Bronchial epithelial cell (primary cell): ENCODE data around the gene FCHO2. TPM values are rescaled to one million over a fixed set of nuclear protein-coding genes. Genes with fewer than 3 reads are reported as not detected.
A peak's percentile ranks its signal among the peaks of the same experiment; 100 is the strongest.

Experiments
- DNase-seq: peaks from one replicate; pipeline ENCODE4 v3.0.0-alpha.2; 2010; ENCODE audit warnings: low read depth
- FAIRE-seq: peaks from 2 replicates; lab custom pipeline; 2011; peaks lifted over from hg19 to GRCh38; lab: Jason Lieb, UNC
- H3K27me3 ChIP-seq: 2 replicates; pipeline ENCODE4 v1.5.1; 2011; ENCODE audit warnings: low read length; ENCODE audit not compliant: control insufficient read depth, insufficient read depth
- H3K36me3 ChIP-seq: 2 replicates; pipeline ENCODE4 v1.5.1; 2011; ENCODE audit warnings: low read length; ENCODE audit not compliant: control insufficient read depth, insufficient read depth
- H3K4me3 ChIP-seq: 2 replicates; pipeline ENCODE4 v1.5.1; 2011; ENCODE audit warnings: mild to moderate bottlenecking, low read depth, low read length, control low read depth
- CTCF ChIP-seq: IDR thresholded peaks from 2 replicates; pipeline ENCODE4 v1.5.1; 2011; ENCODE audit warnings: mild to moderate bottlenecking, moderate library complexity, low read length, control low read depth, inconsistent platforms; ENCODE audit not compliant: insufficient read depth, severe bottlenecking
- total RNA-seq: library from RNA; depleted of rRNA; stranded (reverse); fragments of >200 nt; gene quantifications from 2 replicates; pipeline ENCODE4 v1.2.1, GENCODE V29; 2014

FCHO2 gene
- 10.5 and 20.2 TPM in 2 replicates for total RNA-seq

GRCh38 chr5:72955768-72956323 lies at the start of gene FCHO2:
Gene FCHO2 (plus strand): TSS chr5:72956041. CDS start chr5:72956097, 56 bp downstream.
- TF ChIP-seq CTCF, result peak; percentile 79
- Histone ChIP-seq H3K36me3 (no peaks in the 10 kb centered on the region), H3K4me3 (peak within 1 kb of the TSS; percentile 67), H3K27me3 (no peaks in the 10 kb centered on the region)
- FAIRE-seq (no peak), DNase-seq (peak; percentile 96)

DNA sequence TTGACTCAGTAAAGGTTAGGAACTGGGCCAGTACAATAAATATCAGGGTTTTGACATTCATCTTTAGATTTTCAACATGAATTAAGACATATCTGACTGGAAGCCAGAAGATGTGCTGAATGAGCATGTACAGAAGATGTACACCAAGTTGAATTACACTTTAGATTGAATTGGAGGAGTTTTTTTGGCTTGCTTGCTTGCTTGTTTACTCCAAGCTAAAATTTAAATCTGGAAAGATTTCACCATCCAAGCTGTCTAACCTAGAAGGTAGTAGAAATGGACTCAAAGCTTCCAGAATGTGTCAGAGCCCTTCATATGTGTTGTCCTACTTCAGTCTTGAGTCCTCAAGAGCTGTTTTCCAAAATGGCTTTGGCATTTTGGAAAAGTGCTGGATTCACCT lies 49.0 kb upstream of the FCHO2 start:
- DNase-seq (no peak), FAIRE-seq (no peak)
- no peaks in the 10 kb centered on the region for H3K27me3 ChIP-seq
- peaks cover 11% of the 10 kb centered on the region for H3K36me3 ChIP-seq
- no peak for TF ChIP-seq CTCF
- no peak overlapping the region for H3K4me3 ChIP-seq

GRCh38 chr5:72908664-72909063 lies 47.2 kb upstream of the FCHO2 start:
- H3K36me3 ChIP-seq, result peaks cover 10% of the 10 kb centered on the region
- FAIRE-seq (no peak), DNase-seq (no peak)

DNA sequence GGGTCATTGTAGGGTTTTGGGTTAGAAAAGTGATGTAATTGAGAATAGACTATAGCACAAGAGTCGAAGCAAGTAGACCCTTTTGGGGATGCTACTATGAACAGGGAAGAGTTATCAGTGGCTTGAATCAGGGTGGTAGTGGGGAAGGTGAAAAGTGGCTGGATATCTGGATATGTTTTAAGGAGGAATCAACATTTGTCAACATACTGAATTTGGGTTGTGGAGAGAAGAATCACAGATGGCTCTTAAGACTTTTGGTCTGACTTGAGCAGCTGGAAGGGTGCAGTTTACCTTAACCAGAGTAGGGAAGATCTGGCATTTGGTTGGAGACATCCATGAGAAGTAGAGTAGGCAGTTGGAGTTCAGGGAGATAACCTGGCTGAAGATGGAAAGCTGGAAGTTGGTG lies 38.5 kb upstream of the FCHO2 start:
- DNase-seq (no peak), FAIRE-seq (no peak)
- no peaks in the 10 kb centered on the region for H3K36me3 ChIP-seq
- no peaks in the 10 kb centered on the region for H3K27me3 ChIP-seq
- no peak for TF ChIP-seq CTCF
- no peak overlapping the region for H3K4me3 ChIP-seq

More at GRCh38 chr5:72908664-72909063, 47.2 kb upstream of the FCHO2 start:
- Histone ChIP-seq H3K27me3 (no peaks in the 10 kb centered on the region), H3K4me3 (no peak overlapping the region)
- TF ChIP-seq CTCF, result no peak

DNA sequence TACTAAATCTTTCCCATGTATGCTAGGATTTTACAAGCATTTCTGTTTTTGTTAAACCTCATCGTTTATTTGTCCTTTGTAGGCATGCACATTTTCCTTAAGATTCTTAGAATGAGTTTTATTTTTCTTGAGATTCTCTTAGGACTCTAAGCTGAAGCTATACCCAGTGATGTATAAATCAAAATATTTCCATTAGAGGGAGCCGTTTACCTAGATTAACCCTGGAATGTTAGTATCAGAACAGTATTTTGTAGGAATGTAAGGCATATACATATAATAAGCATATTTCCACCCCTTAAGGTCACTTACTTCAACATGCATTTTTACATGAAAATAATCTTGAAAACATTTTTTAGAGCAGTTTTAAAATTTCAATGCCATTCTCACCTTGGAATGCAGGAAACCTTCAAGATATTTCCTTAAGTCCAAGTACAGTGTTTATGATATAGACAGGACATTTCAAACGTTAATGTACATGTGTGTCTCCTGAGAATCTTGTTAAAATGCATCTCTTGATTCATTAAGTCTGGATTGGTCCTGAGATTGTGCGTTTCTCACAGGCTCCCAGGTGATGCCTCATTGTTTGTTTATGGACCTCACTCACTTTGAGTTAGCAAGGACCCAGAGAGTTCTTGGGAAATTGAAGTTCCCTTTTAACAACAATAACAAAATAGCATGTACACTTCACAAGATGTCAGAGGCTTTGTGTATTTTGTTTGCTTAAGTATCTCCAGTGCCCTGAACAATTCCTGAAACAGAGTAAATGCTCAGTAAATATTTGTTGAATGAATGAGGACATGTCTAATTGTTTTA lies 34.9 kb upstream of the FCHO2 start:
- TF ChIP-seq CTCF, result peak; percentile 11
- DNase-seq (peak; percentile 60), FAIRE-seq (no peak)
- no peak overlapping the region for H3K4me3 ChIP-seq
- no peaks in the 10 kb centered on the region for H3K27me3 ChIP-seq
- H3K36me3 ChIP-seq, result no peaks in the 10 kb centered on the region
